BLaER1 (cell line): ENCODE results near the gene PHKG1.
"Not testable (repeated sequence)": the region's sequence is repeated elsewhere in the genome, so short reads cannot be mapped to it uniquely, and the experiment has no call there.

Experiments
- H3K27ac ChIP-seq: shearing (Covaris generic); formaldehyde crosslinking; 2 replicates; pipeline ENCODE4 v1.8.1; 2022
- H3K27me3 ChIP-seq: shearing (Covaris generic); formaldehyde crosslinking; 2 replicates; pipeline ENCODE4 v1.8.1; 2022
- H3K36me3 ChIP-seq: shearing (Covaris generic); formaldehyde crosslinking; 2 replicates; pipeline ENCODE4 v1.8.1; 2022
- H3K4me1 ChIP-seq: shearing (Covaris generic); formaldehyde crosslinking; 2 replicates; pipeline ENCODE4 v1.8.1; 2022
- H3K4me2 ChIP-seq: shearing (Covaris generic); formaldehyde crosslinking; 2 replicates; pipeline ENCODE4 v1.8.1; 2022
- H3K4me3 ChIP-seq: shearing (Covaris generic); formaldehyde crosslinking; 2 replicates; pipeline ENCODE4 v1.8.1; 2022
- H3K9ac ChIP-seq: shearing (Covaris generic); formaldehyde crosslinking; 2 replicates; pipeline ENCODE4 v1.8.1; 2022
- H3K9me3 ChIP-seq: shearing (Covaris generic); formaldehyde crosslinking; 2 replicates; pipeline ENCODE4 v1.8.1; 2022
- H4K20me1 ChIP-seq: shearing (Covaris generic); formaldehyde crosslinking; 2 replicates; pipeline ENCODE4 v1.8.1; 2022
- Cebpa-rat ChIP-seq: shearing (Covaris generic); IDR thresholded peaks from 2 replicates; pipeline ENCODE4 v1.8.1; 2022

PHKG1 gene

GRCh38 chr7:56086761-56087160 lies 6.0 kb downstream of the PHKG1 start:
- Histone ChIP-seq H3K4me1 (peaks cover 61% of the 10 kb centered on the region), H4K20me1 (no peaks in the 10 kb centered on the region), H3K4me2 (no peak overlapping the region), H3K9ac (no peak overlapping the region), H3K27ac (0 out of 2 replicates have a peak overlapping the region, but pooled peaks have one; percentile 26), H3K4me3 (no peak overlapping the region), H3K9me3 (no peaks in the 10 kb centered on the region), H3K36me3 (peaks cover 63% of the 10 kb centered on the region), H3K27me3 (no peaks in the 10 kb centered on the region)
- no peak for TF ChIP-seq Cebpa-rat

DNA sequence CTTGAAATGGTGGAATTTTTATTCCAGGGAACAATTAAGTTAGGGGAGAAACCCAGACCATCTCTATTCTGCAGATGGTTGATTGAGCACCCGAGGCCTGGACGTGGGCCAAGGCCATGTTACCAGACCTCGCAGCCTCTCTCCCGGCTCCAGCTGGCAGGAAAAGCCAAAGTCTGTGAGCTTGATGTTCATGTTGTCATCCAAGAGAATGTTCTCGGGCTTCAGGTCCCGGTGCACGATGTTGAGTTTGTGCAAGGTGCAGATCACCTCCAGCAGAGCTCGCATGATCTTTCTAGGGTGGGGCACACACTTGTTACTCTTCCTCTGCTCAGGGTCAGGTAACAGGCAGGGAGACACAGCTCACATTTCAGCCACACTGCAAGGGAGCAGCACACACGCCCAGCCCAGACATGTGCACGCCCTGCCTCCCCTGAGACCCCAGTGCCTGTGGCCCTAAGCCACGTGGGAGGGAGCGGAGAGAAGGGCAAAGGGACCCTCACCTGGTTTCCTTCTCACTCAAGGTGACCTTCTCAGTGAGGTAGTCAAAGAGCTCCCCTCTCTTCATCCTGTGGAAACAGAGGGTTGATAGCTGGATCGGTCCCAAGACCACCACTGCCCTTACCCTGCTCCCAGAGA lies 9.5 kb downstream of the PHKG1 start:
- peaks cover 62% of the 10 kb centered on the region for H3K36me3 ChIP-seq
- H3K27ac ChIP-seq = peak overlapping the region; percentile 77
- no peak for TF ChIP-seq Cebpa-rat
- H3K27me3 ChIP-seq = no peaks in the 10 kb centered on the region
- 0 out of 2 replicates have a peak overlapping the region, but pooled peaks have one; percentile 1 for H3K4me3 ChIP-seq
- H3K4me1 ChIP-seq = peaks cover 78% of the 10 kb centered on the region
- H4K20me1 ChIP-seq = no peaks in the 10 kb centered on the region
- no peaks in the 10 kb centered on the region for H3K9me3 ChIP-seq
- H3K4me2 ChIP-seq = peak overlapping the region; percentile 78
- H3K9ac ChIP-seq = peak overlapping the region; percentile 45; the same call in 1 of the 2 replicates

- Histone ChIP-seq H3K36me3 (peaks cover 61% of the 10 kb centered on the region), H3K27ac (peak overlapping the region; percentile 77)
Measured at GRCh38 chr7:56081626-56082340, 11.0 kb downstream of the PHKG1 start.

DNA sequence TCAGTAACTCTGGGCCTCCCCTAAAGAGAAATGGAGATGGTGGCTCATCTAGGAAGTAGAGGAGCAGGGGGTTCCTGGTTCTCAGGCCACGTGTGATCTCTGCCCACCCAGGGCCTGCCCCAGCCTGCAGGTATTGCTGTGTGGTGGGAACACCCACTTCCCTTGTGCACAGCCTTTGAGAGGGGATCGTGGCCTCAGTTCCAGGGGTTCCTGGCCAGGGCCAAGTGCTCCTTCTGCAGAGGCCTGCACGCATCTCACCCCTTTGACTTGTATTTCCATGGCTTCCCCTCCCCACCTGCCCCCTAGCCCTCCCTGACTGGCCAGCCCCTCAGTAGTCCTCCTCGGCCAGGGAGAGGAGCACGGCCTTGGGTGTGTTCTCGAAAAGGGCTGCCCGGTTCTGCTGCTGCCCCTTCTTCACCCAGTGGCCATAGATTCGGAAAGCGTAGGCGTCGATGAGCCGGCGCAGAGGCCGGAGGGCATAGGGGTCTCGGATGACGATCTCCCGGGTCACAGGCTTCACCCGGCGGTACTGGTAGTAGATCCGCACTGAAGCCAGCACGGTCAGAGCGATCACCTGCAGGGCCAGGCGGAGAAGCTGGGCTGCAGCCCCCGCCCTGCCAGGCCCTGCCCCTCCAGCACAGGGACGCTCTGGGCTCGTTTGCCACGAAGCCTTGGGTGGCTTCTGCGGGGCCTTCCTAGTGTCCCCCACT lies 11.9 kb downstream of the PHKG1 start:
- peak overlapping the region; percentile 77 for H3K27ac ChIP-seq
- H3K27me3 ChIP-seq, H4K20me1 ChIP-seq, H3K4me3 ChIP-seq, H3K9me3 ChIP-seq: not testable (repeated sequence)
- H3K4me1 ChIP-seq = peaks cover 81% of the 10 kb centered on the region
- H3K4me2 ChIP-seq = peak overlapping the region; percentile 71
- peak overlapping the region; percentile 61; the same call in 1 of the 2 replicates for H3K9ac ChIP-seq
- H3K36me3 ChIP-seq = peaks cover 61% of the 10 kb centered on the region

More at GRCh38 chr7:56081626-56082340, 11.0 kb downstream of the PHKG1 start:
- H3K9me3 ChIP-seq = no peaks in the 10 kb centered on the region
- TF ChIP-seq Cebpa-rat = no peak
- no peaks in the 10 kb centered on the region for H4K20me1 ChIP-seq
- peaks cover 83% of the 10 kb centered on the region for H3K4me1 ChIP-seq
- H3K27me3 ChIP-seq = no peaks in the 10 kb centered on the region
- H3K4me3 ChIP-seq = no peak overlapping the region
- peak overlapping the region; percentile 78 for H3K4me2 ChIP-seq
- H3K9ac ChIP-seq = no peak overlapping the region

DNA sequence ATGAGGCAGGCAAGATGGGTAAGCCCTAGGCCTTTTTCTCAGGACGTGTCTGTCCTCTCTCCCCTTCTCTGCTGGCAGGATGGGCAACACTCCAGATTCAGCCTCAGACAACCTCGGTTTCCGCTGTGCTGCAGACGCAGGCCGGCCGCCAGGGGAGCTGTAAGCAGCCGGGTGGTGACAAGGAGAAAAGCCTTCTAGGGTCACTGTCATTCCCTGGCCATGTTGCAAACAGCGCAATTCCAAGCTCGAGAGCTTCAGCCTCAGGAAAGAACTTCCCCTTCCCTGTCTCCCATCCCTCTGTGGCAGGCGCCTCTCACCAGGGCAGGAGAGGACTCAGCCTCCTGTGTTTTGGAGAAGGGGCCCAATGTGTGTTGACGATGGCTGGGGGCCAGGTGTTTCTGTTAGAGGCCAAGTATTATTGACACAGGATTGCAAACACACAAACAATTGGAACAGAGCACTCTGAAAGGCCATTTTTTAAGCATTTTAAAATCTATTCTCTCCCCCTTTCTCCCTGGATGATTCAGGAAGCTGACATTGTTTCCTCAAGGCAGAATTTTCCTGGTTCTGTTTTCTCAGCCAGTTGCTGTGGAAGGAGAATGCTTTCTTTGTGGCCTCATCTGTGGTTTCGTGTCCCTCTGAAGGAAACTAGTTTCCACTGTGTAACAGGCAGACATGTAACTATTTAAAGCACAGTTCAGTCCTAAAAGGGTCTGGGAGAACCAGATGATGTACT lies 13.1 kb downstream of the PHKG1 start:
- H3K4me1 ChIP-seq = peaks cover 68% of the 10 kb centered on the region
- H3K36me3 ChIP-seq = peaks cover 67% of the 10 kb centered on the region
- H4K20me1 ChIP-seq = no peaks in the 10 kb centered on the region
- peak overlapping the region; percentile 61 for H3K9ac ChIP-seq
- no peak overlapping the region for H3K4me3 ChIP-seq
- no peaks in the 10 kb centered on the region for H3K27me3 ChIP-seq
- peak overlapping the region; percentile 77 for H3K27ac ChIP-seq
- H3K9me3 ChIP-seq = no peaks in the 10 kb centered on the region
- peak overlapping the region; percentile 71 for H3K4me2 ChIP-seq
- no peak for TF ChIP-seq Cebpa-rat

DNA sequence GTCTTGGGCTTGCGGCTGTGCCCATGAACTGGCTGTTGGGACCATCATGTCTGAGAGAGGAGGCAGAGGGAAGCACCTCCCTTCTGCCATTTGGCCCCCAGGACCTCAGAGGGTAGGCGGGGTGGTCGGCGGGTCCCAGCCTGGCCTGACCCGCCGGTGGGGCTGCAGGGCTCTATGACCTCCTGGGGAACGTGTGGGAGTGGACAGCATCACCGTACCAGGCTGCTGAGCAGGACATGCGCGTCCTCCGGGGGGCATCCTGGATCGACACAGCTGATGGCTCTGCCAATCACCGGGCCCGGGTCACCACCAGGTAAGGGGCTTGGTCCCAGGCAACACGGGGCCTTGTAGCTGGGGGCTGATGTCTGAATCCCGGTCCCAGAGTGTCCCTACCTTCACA lies 14.6 kb downstream of the PHKG1 start:
- Histone ChIP-seq H3K9me3 (no peaks in the 10 kb centered on the region), H3K4me2 (peak overlapping the region; percentile 71), H3K4me1 (peaks cover 54% of the 10 kb centered on the region), H3K36me3 (peaks cover 81% of the 10 kb centered on the region), H4K20me1 (0 out of 2 replicates have a peak, but pooled peaks cover 6% of the 10 kb centered on the region), H3K27me3 (no peaks in the 10 kb centered on the region), H3K27ac (peak overlapping the region; percentile 77), H3K4me3 (no peak overlapping the region), H3K9ac (0 out of 2 replicates have a peak overlapping the region, but pooled peaks have one; percentile 61)
- TF ChIP-seq Cebpa-rat = no peak

DNA sequence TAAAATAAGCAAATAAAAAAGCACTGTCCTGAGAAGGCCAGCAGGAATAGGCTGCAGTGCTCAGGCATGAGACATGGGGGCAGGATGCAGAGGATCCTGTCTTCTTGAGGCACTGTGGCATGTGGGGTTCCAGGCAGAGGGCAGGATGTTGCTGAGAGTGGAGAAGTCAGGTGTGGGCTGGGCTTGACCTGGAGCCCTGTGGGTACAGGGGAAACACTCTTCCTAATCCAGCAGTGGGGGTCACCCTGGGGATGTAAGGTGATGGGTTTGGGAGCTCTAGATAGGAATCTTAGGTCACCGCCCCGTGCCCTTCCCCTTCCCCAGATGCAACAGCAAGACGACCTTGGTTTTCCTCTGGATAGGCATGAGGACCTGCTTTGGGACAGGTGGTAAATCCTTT lies 15.1 kb downstream of the PHKG1 start:
- no peak for TF ChIP-seq Cebpa-rat
- Histone ChIP-seq H3K4me3 (no peak overlapping the region), H3K36me3 (peaks cover 87% of the 10 kb centered on the region), H3K9ac (no peak overlapping the region), H3K4me2 (no peak overlapping the region), H3K9me3 (no peaks in the 10 kb centered on the region), H4K20me1 (0 out of 2 replicates have a peak, but pooled peaks cover 9% of the 10 kb centered on the region), H3K27ac (0 out of 2 replicates have a peak overlapping the region, but pooled peaks have one; percentile 77), H3K27me3 (no peaks in the 10 kb centered on the region), H3K4me1 (peaks cover 49% of the 10 kb centered on the region)

- Histone ChIP-seq H4K20me1 (0 out of 2 replicates have a peak, but pooled peaks cover 9% of the 10 kb centered on the region), H3K4me2 (no peak overlapping the region), H3K9me3 (no peaks in the 10 kb centered on the region), H3K27ac (no peak overlapping the region), H3K27me3 (no peaks in the 10 kb centered on the region), H3K36me3 (peaks cover 97% of the 10 kb centered on the region), H3K4me3 (no peak overlapping the region), H3K9ac (0 out of 2 replicates have a peak overlapping the region, but pooled peaks have one; percentile 5), H3K4me1 (peaks cover 16% of the 10 kb centered on the region)
- TF ChIP-seq Cebpa-rat = no peak
Measured at GRCh38 chr7:56074371-56074791, 18.4 kb downstream of the PHKG1 start.

DNA sequence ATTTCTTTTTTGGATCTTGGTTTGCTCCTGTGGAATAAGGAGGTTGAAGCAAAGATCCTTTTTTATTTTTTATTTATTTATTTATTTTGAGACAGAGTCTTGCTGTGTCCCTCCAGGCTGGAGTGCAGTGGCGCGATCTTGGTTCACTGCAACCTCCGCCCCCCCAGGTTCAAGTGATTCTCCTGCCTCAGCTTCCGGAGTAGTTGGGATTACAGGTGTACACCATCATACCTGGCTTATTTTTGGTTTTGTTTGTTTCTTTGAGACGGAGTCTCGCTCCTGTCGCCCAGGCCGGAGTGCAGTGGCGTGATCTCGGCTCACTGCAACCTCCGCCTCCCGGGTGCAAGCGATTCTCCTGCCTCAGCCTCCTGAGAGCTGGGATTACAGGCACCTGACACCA lies 26.4 kb downstream of the PHKG1 start:
- Histone ChIP-seq H3K4me1 (peaks cover 38% of the 10 kb centered on the region), H3K36me3 (peaks cover 71% of the 10 kb centered on the region), H4K20me1 (peaks cover 34% of the 10 kb centered on the region)
- not testable (repeated sequence) for H3K9ac ChIP-seq, H3K4me2 ChIP-seq, H3K27me3 ChIP-seq, H3K27ac ChIP-seq, H3K9me3 ChIP-seq, H3K4me3 ChIP-seq
